Kidney (tissue), 14 donors: Measurements from ENCODE around the gene SLC1A2. TPM values are rescaled to one million over a fixed set of nuclear protein-coding genes. Genes with fewer than 3 reads are reported as not detected.

Source experiments
- DNase-seq, 5 donors: peaks; one replicate each; pipeline ENCODE4 v3.0.0-alpha.2; 2013 to 2020
- FAIRE-seq: peaks from 2 replicates; lab custom pipeline; 2012; peaks lifted over from hg19 to GRCh38; lab: Jason Lieb, UNC
- H3K27ac ChIP-seq, 2 donors: one replicate each; pipeline ENCODE4 v1.7.0; 2013; ENCODE audit warnings: low read depth in 2 of 2, low read length in 2 of 2, inconsistent platforms in 1 of 2
- H3K27me3 ChIP-seq: one replicate; pipeline ENCODE4 v1.7.1; 2013; ENCODE audit warnings: low read length, inconsistent platforms; ENCODE audit not compliant: control insufficient read depth, insufficient read depth
- H3K36me3 ChIP-seq, 3 donors: one replicate each; pipeline versions ENCODE4 v1.7.0 to v1.7.1; 2013; ENCODE audit warnings: low read length in 3 of 3, control low read depth in 1 of 3, inconsistent platforms in 1 of 3; ENCODE audit not compliant: insufficient read depth in 3 of 3, control insufficient read depth in 2 of 3
- H3K4me1 ChIP-seq, 3 donors: one replicate each; pipeline versions ENCODE4 v1.7.0 to v1.7.1; 2013; ENCODE audit warnings: low read length in 3 of 3, inconsistent platforms in 1 of 3, low read depth in 1 of 3; ENCODE audit not compliant: control insufficient read depth in 2 of 3, insufficient read depth in 2 of 3
- H3K4me3 ChIP-seq, 3 donors: one replicate each; pipeline versions ENCODE4 v1.7.0 to v1.8.1; 2013; ENCODE audit warnings: low read length in 3 of 3, control low read depth in 1 of 3, inconsistent platforms in 1 of 3
- H3K9ac ChIP-seq, 3 donors: one replicate each; pipeline versions ENCODE4 v1.7.0 to v1.7.1; 2013; ENCODE audit warnings: low read length in 3 of 3, control low read depth in 1 of 3, inconsistent platforms in 1 of 3
- H3K9me3 ChIP-seq, 3 donors: one replicate each; pipeline versions ENCODE4 v1.7.0 to v1.7.1; 2013; ENCODE audit warnings: low read length in 3 of 3, control low read depth in 1 of 3, inconsistent platforms in 1 of 3; ENCODE audit not compliant: control insufficient read depth in 2 of 3, insufficient read depth in 1 of 3
- CTCF ChIP-seq: IDR thresholded peaks from 3 replicates; pipeline ENCODE4 v1.5.1; 2012; ENCODE audit warnings: mild to moderate bottlenecking, moderate library complexity, borderline replicate concordance; ENCODE audit not compliant: insufficient read depth; ENCODE audit errors: extremely low read depth
- intact Hi-C: fragments of 100-400 bp; cut with DNase I; formaldehyde crosslinking; loops from one replicate; pipeline ENCODE4 v1.11.1; 2022
- polyA plus RNA-seq: library from polyadenylated mRNA; stranded (reverse); fragments of 350-450 nt; fragmentation: Illumina TruSeq; extraction: RNeasy Lipid Tissue Mini Kit (QIAGEN cat#74804); gene quantifications from one replicate; pipeline ENCODE4 v1.2.3, GENCODE V29; 2014; ENCODE audit warnings: low read depth, low replicate concordance; ENCODE audit not compliant: insufficient read depth
- total RNA-seq: library from RNA; stranded (reverse); fragmentation: NEBNext Ultra II Directional; extraction: Animal tissue kit (Norgen Biotek cat#: 25700); gene quantifications from one replicate; pipeline ENCODE4 v1.2.1, GENCODE V29; 2021
- donor health status: control.
- donor health status: control.
- donor health status: control.
- donor health status: control.
- donor health status: control.
- donor health status: DM: yes; HTN: yes; CAD: no.
- donor health status: Normal renal cell carcinoma (clear cell type).

The SLC1A2 gene
- total and polyA plus RNA-seq, 2 donors from 2014 or later, result 0.11 to 0.28 TPM

DNA sequence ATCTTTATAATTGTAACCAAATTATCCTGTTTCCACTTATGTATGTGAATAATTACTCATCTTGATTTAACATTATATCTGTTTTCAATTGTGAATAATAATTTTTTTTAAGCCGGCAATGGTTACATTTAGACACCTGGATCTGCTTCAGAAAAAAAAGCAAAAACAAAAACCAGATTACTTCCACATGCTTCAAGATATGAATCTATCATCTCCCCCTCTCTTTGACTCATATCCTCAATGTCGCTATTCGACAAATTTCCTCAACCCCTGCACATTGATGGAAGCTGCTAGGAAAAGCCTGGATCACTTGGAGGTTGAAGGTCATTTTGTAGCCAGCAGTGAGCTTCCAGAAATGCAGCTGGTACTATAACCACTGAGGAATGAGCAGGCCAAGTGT, 42.7 kb downstream of the SLC1A2 start:
- intact Hi-C loops, result no loop called here
- H3K27ac ChIP-seq, result no peak overlapping the region

DNA sequence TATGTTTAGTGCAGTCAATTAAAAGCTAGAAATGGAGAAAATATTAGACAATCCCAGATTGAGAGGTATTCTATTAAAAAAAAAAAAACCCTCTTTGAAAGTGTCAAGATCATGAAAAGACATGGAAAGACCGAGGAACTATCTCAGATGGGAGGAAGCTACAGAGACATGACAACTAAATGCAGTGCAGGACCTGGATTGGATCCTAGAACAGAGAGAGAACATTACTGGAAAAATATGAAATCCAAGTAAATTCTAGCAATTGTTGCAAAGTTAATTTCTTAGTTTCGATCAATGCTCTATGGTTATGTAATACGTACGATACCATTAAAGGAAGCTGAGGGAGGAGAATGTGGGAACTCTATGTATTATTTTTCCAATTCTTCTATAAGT, 43.2 kb downstream of the SLC1A2 start:
- no peak overlapping the region for H3K4me3 ChIP-seq
- intact Hi-C loops, result no loop called here
- no peaks in the 10 kb centered on the region for H3K9me3 ChIP-seq
- TF ChIP-seq CTCF, result no peak
- no peak for DNase-seq
- H3K36me3 ChIP-seq, result no peaks in the 10 kb centered on the region
- no peak overlapping the region for H3K27ac ChIP-seq
- H3K27me3 ChIP-seq, result no peaks in the 10 kb centered on the region
- no peaks in the 10 kb centered on the region for H3K4me1 ChIP-seq
- H3K9ac ChIP-seq, result no peak overlapping the region
- FAIRE-seq, result no peak

More for the DNA sequence above, 42.7 kb downstream of the SLC1A2 start:
- FAIRE-seq (no peak), DNase-seq (no peak)
- Histone ChIP-seq H3K4me3 (no peak overlapping the region), H3K4me1 (no peaks in the 10 kb centered on the region), H3K9me3 (no peaks in the 10 kb centered on the region), H3K36me3 (no peaks in the 10 kb centered on the region), H3K9ac (no peak overlapping the region), H3K27me3 (no peaks in the 10 kb centered on the region)
- TF ChIP-seq CTCF, result no peak

DNA sequence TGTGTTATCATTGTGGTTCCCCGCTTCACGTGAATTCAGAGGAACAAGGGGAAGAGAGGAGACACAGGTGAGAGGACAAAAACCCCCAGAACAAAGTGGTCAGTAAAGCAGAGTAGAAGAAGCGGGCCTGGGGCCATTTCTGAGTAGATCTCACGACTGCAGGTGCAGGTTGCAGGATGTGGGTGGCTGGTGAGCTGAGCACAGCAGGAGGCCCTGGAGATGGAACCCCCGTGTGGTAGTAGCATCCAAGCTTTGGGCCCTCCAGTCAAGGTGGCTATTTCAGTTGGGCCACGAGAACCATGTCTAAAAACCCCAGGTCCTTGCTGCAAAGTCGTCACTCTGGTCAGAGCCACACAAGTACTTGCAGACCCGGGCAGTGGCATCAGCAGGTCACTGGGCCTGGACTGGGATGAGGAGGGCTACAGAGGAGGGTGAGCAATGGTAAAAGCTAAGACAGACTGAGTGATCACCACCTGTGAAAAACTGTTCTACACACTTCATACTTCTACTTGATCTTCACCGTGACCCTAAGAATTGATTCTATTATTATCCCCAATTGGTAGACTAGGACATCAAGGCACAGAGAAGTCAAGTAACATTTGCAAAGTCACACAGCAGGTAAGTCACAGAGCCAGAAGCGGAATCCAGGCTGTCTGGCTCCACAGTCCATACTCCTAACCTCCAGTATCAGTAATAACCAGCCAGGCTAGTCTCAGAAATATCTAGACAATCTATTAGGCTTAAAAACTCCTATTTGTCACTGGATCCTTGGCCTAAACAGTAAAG, 43.8 kb downstream of the SLC1A2 start:
- H3K27ac ChIP-seq, result no peak overlapping the region
- H3K9ac ChIP-seq, result no peak overlapping the region
- no peaks in the 10 kb centered on the region for H3K4me1 ChIP-seq
- H3K36me3 ChIP-seq, result no peaks in the 10 kb centered on the region
- no peak for TF ChIP-seq CTCF
- FAIRE-seq, result no peak
- no peak for DNase-seq
- intact Hi-C loops, result no loop called here
- H3K4me3 ChIP-seq, result no peak overlapping the region
- H3K9me3 ChIP-seq, result no peaks in the 10 kb centered on the region
- H3K27me3 ChIP-seq, result no peaks in the 10 kb centered on the region
